ENCODE measurements around the gene CUL4A.
A peak's percentile ranks its signal among the peaks of the same experiment; 100 is the strongest.
"Not testable (repeated sequence)": the region's sequence is repeated elsewhere in the genome, so short reads cannot be mapped to it uniquely, and the experiment has no call there.

The CUL4A gene

GRCh38 chr13:113209336-113209758 is at the start of gene CUL4A:
CUL4A (plus strand) TSS chr13:113209613; CDS start chr13:113209628, 15 bp downstream.
- no peak for TF ChIP-seq CTCF (IDR thresholded peaks at IDR 0.05; ENCODE audit: insufficient read depth, low read length, poor library complexity, severe bottlenecking)
- H3K36me3 ChIP-seq (ENCODE audit: control insufficient read depth, insufficient read depth, low read length): peaks cover 3% of the 10 kb centered on the region
- no peak for DNase-seq (ENCODE audit: extremely low read depth, insufficient read length)
- peak within 1 kb of the TSS; percentile 94 for H3K4me3 ChIP-seq (replicated peaks; ENCODE audit: low read depth, low read length)
- no peaks in the 10 kb centered on the region for H3K27me3 ChIP-seq (replicated peaks; ENCODE audit: control insufficient read depth, insufficient read depth, low read length)

- Histone ChIP-seq H3K27me3 (replicated peaks; ENCODE audit: control insufficient read depth, insufficient read depth, low read length) (no peaks in the 10 kb centered on the region; the same call in 1 of the 2 replicates), H3K4me3 (replicated peaks; ENCODE audit: low read depth, low read length) (no peak overlapping the region), H3K36me3 (ENCODE audit: control insufficient read depth, insufficient read depth, low read length) (no peaks in the 10 kb centered on the region)
- TF ChIP-seq CTCF (IDR thresholded peaks at IDR 0.05; ENCODE audit: insufficient read depth, low read length, poor library complexity, severe bottlenecking): no peak
- no peak for DNase-seq (ENCODE audit: extremely low read depth, insufficient read length)
Measured at GRCh38 chr13:113159701-113160100, 49.7 kb upstream of the CUL4A start.

- no peak for TF ChIP-seq CTCF (IDR thresholded peaks at IDR 0.05; ENCODE audit: insufficient read depth, low read length, poor library complexity, severe bottlenecking)
- DNase-seq (ENCODE audit: extremely low read depth, insufficient read length): no peak
- H3K36me3 ChIP-seq (ENCODE audit: control insufficient read depth, insufficient read depth, low read length): no peaks in the 10 kb centered on the region
- H3K4me3 ChIP-seq (replicated peaks; ENCODE audit: low read depth, low read length): no peak overlapping the region
- no peaks in the 10 kb centered on the region; the same call in 1 of the 2 replicates for H3K27me3 ChIP-seq (replicated peaks; ENCODE audit: control insufficient read depth, insufficient read depth, low read length)
Measured at GRCh38 chr13:113160983-113161382, 48.4 kb upstream of the CUL4A start.

- Histone ChIP-seq H3K27me3 (replicated peaks; ENCODE audit: control insufficient read depth, insufficient read depth, low read length) (no peaks in the 10 kb centered on the region; the same call in 1 of the 2 replicates), H3K4me3 (replicated peaks; ENCODE audit: low read depth, low read length) (no peak overlapping the region), H3K36me3 (ENCODE audit: control insufficient read depth, insufficient read depth, low read length) (no peaks in the 10 kb centered on the region)
- DNase-seq (ENCODE audit: extremely low read depth, insufficient read length): no peak
- no peak for TF ChIP-seq CTCF (IDR thresholded peaks at IDR 0.05; ENCODE audit: insufficient read depth, low read length, poor library complexity, severe bottlenecking)
Measured at GRCh38 chr13:113161433-113161832, 48.0 kb upstream of the CUL4A start.

GRCh38 chr13:113161975-113162374 is 47.4 kb upstream of the CUL4A start:
- not testable (repeated sequence) for DNase-seq (ENCODE audit: extremely low read depth, insufficient read length); H3K4me3 ChIP-seq (replicated peaks; ENCODE audit: low read depth, low read length); H3K27me3 ChIP-seq (replicated peaks; ENCODE audit: control insufficient read depth, insufficient read depth, low read length); H3K36me3 ChIP-seq (ENCODE audit: control insufficient read depth, insufficient read depth, low read length)

- TF ChIP-seq CTCF (IDR thresholded peaks at IDR 0.05; ENCODE audit: insufficient read depth, low read length, poor library complexity, severe bottlenecking): no peak
- Histone ChIP-seq H3K4me3 (replicated peaks; ENCODE audit: low read depth, low read length) (no peak overlapping the region), H3K36me3 (ENCODE audit: control insufficient read depth, insufficient read depth, low read length) (no peaks in the 10 kb centered on the region), H3K27me3 (replicated peaks; ENCODE audit: control insufficient read depth, insufficient read depth, low read length) (no peaks in the 10 kb centered on the region)
- no peak for DNase-seq (ENCODE audit: extremely low read depth, insufficient read length)
Measured at GRCh38 chr13:113162783-113163685, 46.4 kb upstream of the CUL4A start.

Measured in GM06990 (cell line).